ENCODE data around the gene C1orf167. TPM values are rescaled to one million over a fixed set of nuclear protein-coding genes. Genes with fewer than 3 reads are reported as not detected.

Gene C1orf167
- total RNA-seq, 1 donor from 2014 or later: not detected

- TF ChIP-seq EZH2 (IDR thresholded peaks at IDR 0.05) (no peak), EZH2phosphoT487 (IDR thresholded peaks at IDR 0.05) (no peak), CTCF (IDR thresholded peaks at IDR 0.05) (no peak)
- no peak for DNase-seq (ENCODE audit: low spot score)
- no peaks in the 10 kb centered on the region for H3K27me3 ChIP-seq
- peaks cover 15% of the 10 kb centered on the region for H3K36me3 Mint-ChIP-seq
- H3K79me2 ChIP-seq (ENCODE audit: low read depth): no peaks in the 10 kb centered on the region
- no peaks in the 10 kb centered on the region for H3K9me3 Mint-ChIP-seq
- H3K4me2 ChIP-seq: no peak overlapping the region
- peaks cover 2% of the 10 kb centered on the region for H3K27me3 Mint-ChIP-seq (ENCODE audit: insufficient read depth, low read depth)
- no peaks in the 10 kb centered on the region for H3K9me3 ChIP-seq (ENCODE audit: low read depth)
- H2AFZ ChIP-seq (replicated peaks): no peak overlapping the region
- no peak overlapping the region for H3K4me3 ChIP-seq
- no peak overlapping the region for H3K4me3 Mint-ChIP-seq
- no peaks in the 10 kb centered on the region for H3K4me1 Mint-ChIP-seq
- peaks cover 10% of the 10 kb centered on the region for H3K36me3 ChIP-seq
- no peak overlapping the region for H3K27ac Mint-ChIP-seq
- no peaks in the 10 kb centered on the region for H3F3A ChIP-seq (ENCODE audit: low read depth)
- no peaks in the 10 kb centered on the region for H3K4me1 ChIP-seq
- H4K20me1 ChIP-seq (ENCODE audit: low read depth): peaks cover 2% of the 10 kb centered on the region
- no peak overlapping the region for H3K27ac ChIP-seq
- no peak overlapping the region for H3K9ac ChIP-seq
Observed at GRCh38 chr1:11822091-11822490, 60.1 kb downstream of the C1orf167 start.

GRCh38 chr1:11823366-11824137 lies 61.6 kb downstream of the C1orf167 start:
- no peak overlapping the region for H3K27ac Mint-ChIP-seq
- Histone ChIP-seq H3K9me3 (ENCODE audit: low read depth) (no peaks in the 10 kb centered on the region), H3F3A (ENCODE audit: low read depth) (no peaks in the 10 kb centered on the region), H3K36me3 (no peaks in the 10 kb centered on the region), H3K9ac (no peak overlapping the region), H2AFZ (replicated peaks) (no peak overlapping the region), H3K27me3 (no peaks in the 10 kb centered on the region), H3K79me2 (ENCODE audit: low read depth) (no peaks in the 10 kb centered on the region), H4K20me1 (ENCODE audit: low read depth) (peaks cover 1% of the 10 kb centered on the region), H3K4me3 (no peak overlapping the region), H3K4me2 (no peak overlapping the region), H3K4me1 (no peaks in the 10 kb centered on the region), H3K27ac (no peak overlapping the region)
- H3K4me1 Mint-ChIP-seq: no peaks in the 10 kb centered on the region
- no peak for DNase-seq (ENCODE audit: low spot score)
- H3K36me3 Mint-ChIP-seq: peaks cover 17% of the 10 kb centered on the region
- H3K4me3 Mint-ChIP-seq: no peak overlapping the region
- TF ChIP-seq CTCF (IDR thresholded peaks at IDR 0.05) (no peak), EZH2 (IDR thresholded peaks at IDR 0.05) (no peak), EZH2phosphoT487 (IDR thresholded peaks at IDR 0.05) (no peak)
- no peaks in the 10 kb centered on the region for H3K9me3 Mint-ChIP-seq
- peaks cover 2% of the 10 kb centered on the region for H3K27me3 Mint-ChIP-seq (ENCODE audit: insufficient read depth, low read depth)

GRCh38 chr1:11825131-11825530 lies 63.1 kb downstream of the C1orf167 start:
- Mint-ChIP-seq H3K4me3 (no peak overlapping the region), H3K9me3 (no peaks in the 10 kb centered on the region), H3K4me1 (no peaks in the 10 kb centered on the region), H3K27ac (no peak overlapping the region), H3K27me3 (ENCODE audit: insufficient read depth, low read depth) (peaks cover 2% of the 10 kb centered on the region), H3K36me3 (peaks cover 23% of the 10 kb centered on the region)
- Histone ChIP-seq H3K27me3 (no peaks in the 10 kb centered on the region), H3K9me3 (ENCODE audit: low read depth) (no peaks in the 10 kb centered on the region), H3K36me3 (no peaks in the 10 kb centered on the region), H3K4me2 (no peak overlapping the region), H3K27ac (no peak overlapping the region), H3F3A (ENCODE audit: low read depth) (no peaks in the 10 kb centered on the region), H4K20me1 (ENCODE audit: low read depth) (no peaks in the 10 kb centered on the region), H3K4me1 (no peaks in the 10 kb centered on the region), H2AFZ (replicated peaks) (no peak overlapping the region), H3K4me3 (no peak overlapping the region), H3K9ac (no peak overlapping the region), H3K79me2 (ENCODE audit: low read depth) (no peaks in the 10 kb centered on the region)
- no peak for TF ChIP-seq CTCF (IDR thresholded peaks at IDR 0.05)
- no peak for TF ChIP-seq EZH2phosphoT487 (IDR thresholded peaks at IDR 0.05)
- DNase-seq (ENCODE audit: low spot score): no peak
